ENCODE measurements around the gene FGF12. TPM values are rescaled to one million over a fixed set of nuclear protein-coding genes. Genes with fewer than 3 reads are reported as not detected.

Gene FGF12
- total RNA-seq, 4 donors from 2014 or later, result 0.94 to 15.9 (median 15.1) TPM

GRCh38 chr3:192249516-192249915 lies 477.8 kb downstream of the FGF12 start:
- 73 to 74% methylated on average over 3 of the region's 3 CpGs for WGBS, 2 donors (ENCODE audit: low coverage in 1 of 2)
- no peak overlapping the region for H3K4me3 ChIP-seq
- H3K36me3 ChIP-seq, result no peaks in the 10 kb centered on the region
- no peak overlapping the region for H3K27ac ChIP-seq
- no peak for TF ChIP-seq POLR2A (IDR thresholded peaks at IDR 0.05)
- TF ChIP-seq POLR2AphosphoS5 (IDR thresholded peaks at IDR 0.05), result no peak
- no peak for TF ChIP-seq EP300 (IDR thresholded peaks at IDR 0.05)
- TF ChIP-seq CTCF (IDR thresholded peaks at IDR 0.05), result no peak
- H3K4me1 ChIP-seq, result no peaks in the 10 kb centered on the region
- H3K9me3 ChIP-seq, result no peaks in the 10 kb centered on the region
- no peak for ATAC-seq
- H3K27me3 ChIP-seq, result no peaks in the 10 kb centered on the region

GRCh38 chr3:192246847-192247559 lies 480.3 kb downstream of the FGF12 start:
- Histone ChIP-seq H3K4me1 (no peaks in the 10 kb centered on the region), H3K27ac (no peak overlapping the region), H3K27me3 (no peaks in the 10 kb centered on the region), H3K4me3 (no peak overlapping the region), H3K9me3 (no peaks in the 10 kb centered on the region), H3K36me3 (no peaks in the 10 kb centered on the region)
- no peak for ATAC-seq
- TF ChIP-seq CTCF (IDR thresholded peaks at IDR 0.05) (no peak), POLR2AphosphoS5 (IDR thresholded peaks at IDR 0.05) (no peak), POLR2A (IDR thresholded peaks at IDR 0.05) (no peak), EP300 (IDR thresholded peaks at IDR 0.05) (no peak)
- 88% methylated on average over 1 of the region's 1 CpG; no CpG with 5 or more reads in 1 of the 2 donors for WGBS, 2 donors (ENCODE audit: low coverage in 1 of 2)

- no peak overlapping the region for H3K27ac ChIP-seq
- H3K4me3 ChIP-seq, result no peak overlapping the region
- WGBS, 2 donors (ENCODE audit: low coverage in 1 of 2), result 17 to 69% methylated on average over 1 of the region's 1 CpG
- H3K9me3 ChIP-seq, result no peaks in the 10 kb centered on the region
- H3K27me3 ChIP-seq, result no peaks in the 10 kb centered on the region
- no peaks in the 10 kb centered on the region for H3K36me3 ChIP-seq
- no peaks in the 10 kb centered on the region for H3K4me1 ChIP-seq
- TF ChIP-seq POLR2A (IDR thresholded peaks at IDR 0.05), result no peak
- ATAC-seq, result no peak
Observed at GRCh38 chr3:192244591-192244990, 482.8 kb downstream of the FGF12 start.

GRCh38 chr3:192239956-192240355 lies 487.4 kb downstream of the FGF12 start:
- TF ChIP-seq POLR2AphosphoS5 (IDR thresholded peaks at IDR 0.05), result no peak
- TF ChIP-seq CTCF (IDR thresholded peaks at IDR 0.05), result no peak
- TF ChIP-seq EP300 (IDR thresholded peaks at IDR 0.05), result no peak
- TF ChIP-seq POLR2A (IDR thresholded peaks at IDR 0.05), result no peak
- Histone ChIP-seq H3K27ac (no peak overlapping the region), H3K27me3 (no peaks in the 10 kb centered on the region), H3K4me3 (no peak overlapping the region), H3K36me3 (no peaks in the 10 kb centered on the region), H3K4me1 (no peaks in the 10 kb centered on the region), H3K9me3 (no peaks in the 10 kb centered on the region)
- WGBS, 2 donors (ENCODE audit: low coverage in 1 of 2), result 40 to 89% methylated on average over 1 of the region's 1 CpG
- ATAC-seq, result no peak

GRCh38 chr3:192237992-192238608 lies 489.2 kb downstream of the FGF12 start:
- 73 to 93% methylated on average over 2 to 4 of the region's 4 CpGs for WGBS, 2 donors (ENCODE audit: low coverage in 1 of 2)
- TF ChIP-seq CTCF (IDR thresholded peaks at IDR 0.05) (no peak), POLR2AphosphoS5 (IDR thresholded peaks at IDR 0.05) (no peak), POLR2A (IDR thresholded peaks at IDR 0.05) (no peak), EP300 (IDR thresholded peaks at IDR 0.05) (no peak)
- Histone ChIP-seq H3K4me3 (no peak overlapping the region), H3K27ac (no peak overlapping the region), H3K9me3 (no peaks in the 10 kb centered on the region), H3K27me3 (no peaks in the 10 kb centered on the region), H3K4me1 (no peaks in the 10 kb centered on the region), H3K36me3 (no peaks in the 10 kb centered on the region)
- ATAC-seq, result no peak
